Calu3 (cell line): ENCODE results near the gene GRAP2. TPM values are rescaled to one million over a fixed set of nuclear protein-coding genes. Genes with fewer than 3 reads are reported as not detected.

Source experiments
- BruUV-seq: library from RNA; stranded (reverse); fragments of 400-500 nt; replicated peaks from 2 replicates; lab custom pipeline; 2021; lab: Mats Ljungman, UMichigan
- CTCF ChIA-PET: fragments of 300-600 bp; sonication (Branson Sonifier 250); formaldehyde crosslinking; loops from one replicate; lab custom pipeline; 2022; ENCODE audit warnings: antibody characterized with exemption; lab: Charles Lee
- DNase-seq: peaks from one replicate; pipeline ENCODE4 v3.0.0; 2022
- H3K27ac Mint-ChIP-seq: one replicate; pipeline ENCODE4 v1.8.0; 2022; ENCODE audit warnings: mixed read lengths; ENCODE audit not compliant: unreplicated experiment
- H3K27me3 Mint-ChIP-seq: one replicate; pipeline ENCODE4 v1.8.0; 2022; ENCODE audit warnings: mixed read lengths; ENCODE audit not compliant: unreplicated experiment
- H3K36me3 Mint-ChIP-seq: one replicate; pipeline ENCODE4 v1.8.0; 2022; ENCODE audit warnings: mild to moderate bottlenecking, moderate library complexity, mixed read lengths; ENCODE audit not compliant: insufficient read depth, unreplicated experiment
- H3K4me1 Mint-ChIP-seq: one replicate; pipeline ENCODE4 v1.8.0; 2022; ENCODE audit warnings: mild to moderate bottlenecking, low read depth, mixed read lengths; ENCODE audit not compliant: unreplicated experiment
- H3K4me3 Mint-ChIP-seq: one replicate; pipeline ENCODE4 v1.8.0; 2022; ENCODE audit warnings: mild to moderate bottlenecking, low read depth, moderate library complexity, mixed read lengths; ENCODE audit not compliant: unreplicated experiment
- H3K9me3 Mint-ChIP-seq: one replicate; pipeline ENCODE4 v1.8.0; 2022; ENCODE audit warnings: low read depth, mixed read lengths; ENCODE audit not compliant: unreplicated experiment
- CTCF ChIP-seq: fragments of 200-600 bp; IDR thresholded peaks from one replicate; pipeline ENCODE4 v1.8.0; 2022; ENCODE audit warnings: antibody characterized with exemption; ENCODE audit not compliant: unreplicated experiment
- intact Hi-C: fragments of 100-400 bp; cut with micrococcal nuclease; formaldehyde crosslinking; loops from one replicate; pipeline ENCODE4 v1.10.0; 2022; ENCODE audit not compliant: unreplicated experiment
- total RNA-seq: library from RNA; stranded (reverse); gene quantifications from 2 replicates; pipeline ENCODE4 v1.2.3, GENCODE V29; 2022

GRAP2 gene
- total RNA-seq, 1 experiment from 2014 or later: not detected

DNA sequence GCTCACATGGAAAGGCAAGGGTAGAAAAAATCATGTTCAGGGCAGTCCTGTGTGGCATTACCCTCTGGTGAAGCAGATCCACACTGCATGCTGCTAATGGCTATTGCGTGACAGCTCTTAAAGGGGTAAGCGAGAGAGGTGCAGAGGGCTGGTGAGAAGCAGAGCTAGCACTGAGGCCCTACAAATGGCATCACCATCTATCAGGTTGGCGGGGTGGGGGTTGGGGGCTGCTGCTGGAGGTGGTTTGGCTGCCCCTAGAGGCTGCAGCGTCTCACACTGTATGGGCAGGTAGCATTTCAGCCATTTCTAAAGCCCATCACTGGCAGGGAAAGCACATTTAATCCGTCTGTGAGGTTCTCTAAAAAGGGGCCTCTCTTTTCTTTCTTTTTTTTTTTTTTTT lies 42.5 kb downstream of the GRAP2 start:
- Mint-ChIP-seq H3K27ac (no peak overlapping the region), H3K4me3 (no peak overlapping the region), H3K36me3 (no peaks in the 10 kb centered on the region), H3K4me1 (peaks cover 14% of the 10 kb centered on the region), H3K9me3 (no peaks in the 10 kb centered on the region), H3K27me3 (peaks cover 23% of the 10 kb centered on the region)
- TF ChIP-seq CTCF: no peak
- DNase-seq: no peak
- CTCF ChIA-PET: no interaction called here
- intact Hi-C loops: no loop called here
- no TSS peak for BruUV-seq

- intact Hi-C loops: no loop called here
- H3K27ac Mint-ChIP-seq: no peak overlapping the region
- H3K36me3 Mint-ChIP-seq: no peaks in the 10 kb centered on the region
- TF ChIP-seq CTCF: no peak
- no TSS peak for BruUV-seq
- H3K4me3 Mint-ChIP-seq: no peak overlapping the region
- peaks cover 19% of the 10 kb centered on the region for H3K4me1 Mint-ChIP-seq
- peaks cover 26% of the 10 kb centered on the region for H3K27me3 Mint-ChIP-seq
- CTCF ChIA-PET: interaction anchor here (0.5 kb wide), 1 partner anchor 12 kb away, joined by 5 read pairs; no protein-coding TSS in a partner anchor
- H3K9me3 Mint-ChIP-seq: no peaks in the 10 kb centered on the region
- DNase-seq: no peak
Observed at GRCh38 chr22:39943953-39944872, 43.3 kb downstream of the GRAP2 start.

DNA sequence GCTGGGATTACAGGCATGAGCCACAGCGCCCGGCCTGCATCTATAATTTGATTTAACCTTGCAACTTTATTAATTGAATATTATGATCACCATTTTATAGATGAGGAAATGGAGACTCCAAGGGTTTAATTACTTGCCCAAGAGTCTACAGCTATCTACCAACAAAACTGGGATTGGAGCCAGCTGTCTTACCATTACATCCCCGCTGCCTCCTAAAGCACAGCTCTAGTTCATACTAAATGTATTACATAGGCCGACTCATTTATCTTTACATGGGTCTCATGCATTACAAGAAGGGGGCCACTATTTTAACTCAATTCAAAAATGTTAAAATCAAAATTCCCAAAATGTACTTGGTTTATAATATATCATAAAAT lies 45.2 kb downstream of the GRAP2 start:
- H3K27ac Mint-ChIP-seq: no peak overlapping the region
- no peak for DNase-seq
- peaks cover 19% of the 10 kb centered on the region for H3K27me3 Mint-ChIP-seq
- intact Hi-C loops: loop anchor here (5.0 kb wide), 1 partner anchor 51 kb away; no protein-coding TSS in a partner anchor
- H3K9me3 Mint-ChIP-seq: no peaks in the 10 kb centered on the region
- CTCF ChIA-PET: no interaction called here
- H3K4me3 Mint-ChIP-seq: no peak overlapping the region
- H3K4me1 Mint-ChIP-seq: peaks cover 19% of the 10 kb centered on the region
- no TSS peak for BruUV-seq
- H3K36me3 Mint-ChIP-seq: no peaks in the 10 kb centered on the region
- no peak for TF ChIP-seq CTCF

DNA sequence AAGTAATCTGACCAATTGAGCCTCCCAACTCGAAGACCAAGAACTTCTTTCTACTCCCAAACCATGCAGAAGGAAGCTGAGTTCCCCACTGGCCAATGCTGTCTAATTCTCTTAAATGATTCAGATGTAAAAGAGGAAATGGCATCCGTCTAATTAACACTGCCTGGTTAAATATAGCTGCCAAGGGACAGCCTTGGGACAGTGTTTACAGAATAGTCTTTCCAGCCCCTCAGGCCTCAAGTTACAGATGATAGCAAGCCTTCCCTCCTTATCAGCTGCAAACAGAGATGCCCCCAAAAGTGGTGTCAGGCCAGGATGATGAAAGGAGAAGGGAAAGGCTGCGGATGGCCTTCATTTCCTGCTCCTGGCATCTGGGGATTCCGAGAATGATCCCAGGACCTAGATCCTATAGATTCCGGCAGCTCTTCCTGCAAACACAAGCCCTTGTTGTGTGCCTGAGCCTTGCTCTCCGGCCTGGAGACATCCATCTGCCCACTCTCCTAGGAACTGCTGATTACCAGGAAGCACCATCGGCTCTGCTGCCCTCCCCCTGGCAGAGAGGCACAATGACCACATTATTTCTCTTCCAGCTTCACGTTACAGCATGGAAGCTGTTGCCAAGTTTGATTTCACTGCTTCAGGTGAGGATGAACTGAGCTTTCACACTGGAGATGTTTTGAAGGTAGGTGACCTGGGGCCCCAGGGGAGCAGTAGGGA lies 45.8 kb downstream of the GRAP2 start:
- CTCF ChIA-PET: interaction anchor here (0.5 to 1.1 kb wide), 4 partner anchors 13 to 1517 kb away, joined by 3 read pairs; partner anchors contain the start of gene TMA7B
- intact Hi-C loops: loop anchor here (5.0 kb wide), 1 partner anchor 51 kb away; no protein-coding TSS in a partner anchor
- H3K4me1 Mint-ChIP-seq: peaks cover 19% of the 10 kb centered on the region
- no TSS peak for BruUV-seq
- no peak for TF ChIP-seq CTCF
- peaks cover 17% of the 10 kb centered on the region for H3K27me3 Mint-ChIP-seq
- H3K9me3 Mint-ChIP-seq: no peaks in the 10 kb centered on the region
- no peak overlapping the region for H3K27ac Mint-ChIP-seq
- H3K36me3 Mint-ChIP-seq: no peaks in the 10 kb centered on the region
- H3K4me3 Mint-ChIP-seq: no peak overlapping the region
- DNase-seq: peak; percentile 62
